GM12878 (cell line): ENCODE results near the gene AP1S3. TPM values are rescaled to one million over a fixed set of nuclear protein-coding genes. Genes with fewer than 3 reads are reported as not detected.

Source experiments
- ATAC-seq: fragments of 200-7000 bp; cut with Tn5 transposase; 3 replicates; pipeline ENCODE4 v1.9.1; 2020; ENCODE audit warnings: mild to moderate bottlenecking, moderate library complexity
- BruUV-seq: library from RNA; stranded (reverse); fragments of 400-500 nt; replicated peaks from 2 replicates; lab custom pipeline; 2021; lab: Mats Ljungman, UMichigan
- CTCF ChIA-PET: fragments of 300-600 bp; sonication (Branson Sonifier 250); formaldehyde crosslinking; extraction: SDS; loops from one replicate; lab custom pipeline; 2021; ENCODE audit warnings: inconsistent platforms; lab: Yijun Ruan, JAX
- POLR2A ChIA-PET: fragments of 350-600 bp; formaldehyde crosslinking; extraction: SDS; loops from one replicate; lab custom pipeline; 2021; ENCODE audit warnings: inconsistent platforms; lab: Charles Lee
- RAD21 ChIA-PET: fragments of 300-600 bp; sonication (Branson Sonifier 250); formaldehyde crosslinking; loops from one replicate; lab custom pipeline; 2023; ENCODE audit warnings: antibody characterized with exemption; ENCODE audit not compliant: unreplicated experiment; lab: Charles Lee
- SMC1A ChIA-PET: fragments of 300-600 bp; sonication (Branson Sonifier 250); formaldehyde crosslinking; loops from one replicate; lab custom pipeline; 2023; ENCODE audit not compliant: unreplicated experiment, uncharacterized antibody; lab: Charles Lee
- DNase-seq: peaks from one replicate; pipeline ENCODE4 v3.0.0-alpha.2; 2011; ENCODE audit warnings: low read depth, low spot score
- FAIRE-seq: peaks from 3 replicates; lab custom pipeline; 2011; peaks lifted over from hg19 to GRCh38; lab: Jason Lieb, UNC
- H2AFZ ChIP-seq: 2 replicates; pipeline ENCODE4 v1.6.0; 2011; ENCODE audit warnings: low read depth, low read length, control low read depth; ENCODE audit not compliant: control insufficient read depth
- H3K27ac ChIP-seq: 2 replicates; pipeline ENCODE4 v1.5.1; 2011; ENCODE audit warnings: control low read depth; ENCODE audit not compliant: control insufficient read depth, insufficient read depth
- H3K27me3 ChIP-seq, 2 experiments: replicated peaks in 1 of 2; 2 replicates each; pipeline versions ENCODE4 v1.6.0 to v1.6.1; 2011; ENCODE audit warnings: low read length in 1 of 2; ENCODE audit not compliant: control insufficient read depth in 2 of 2, insufficient read depth in 2 of 2
- H3K36me3 ChIP-seq, 2 experiments: 2 replicates each; pipeline ENCODE4 v1.5.1; 2011; ENCODE audit warnings: low read length in 1 of 2; ENCODE audit not compliant: control insufficient read depth in 2 of 2, insufficient read depth in 2 of 2
- H3K4me1 ChIP-seq: 2 replicates; pipeline ENCODE4 v1.6.1; 2011; ENCODE audit warnings: mild to moderate bottlenecking, low read length, moderate library complexity, mixed read lengths; ENCODE audit not compliant: control insufficient read depth, insufficient read depth
- H3K4me2 ChIP-seq: 2 replicates; pipeline ENCODE4 v1.6.0; 2011; ENCODE audit warnings: control low read depth; ENCODE audit not compliant: control insufficient read depth, insufficient read depth
- H3K4me3 ChIP-seq: fragments of 200-600 bp; sonication (generic); 2 replicates; pipeline ENCODE4 v1.5.1; 2016
- H3K79me2 ChIP-seq: 2 replicates; pipeline ENCODE4 v1.6.0; 2011; ENCODE audit warnings: low read length; ENCODE audit not compliant: control insufficient read depth, insufficient read depth
- H3K9ac ChIP-seq: 2 replicates; pipeline ENCODE4 v1.8.0; 2011; ENCODE audit warnings: low read length, control low read depth, mixed read lengths; ENCODE audit not compliant: control insufficient read depth, insufficient read depth
- H3K9me3 ChIP-seq: replicated peaks from 3 replicates; pipeline ENCODE4 v1.5.1; 2011; ENCODE audit warnings: mild to moderate bottlenecking, low read length; ENCODE audit not compliant: control insufficient read depth, insufficient read depth
- H4K20me1 ChIP-seq: 2 replicates; pipeline ENCODE4 v1.6.0; 2011; ENCODE audit not compliant: control insufficient read depth, insufficient read depth
- BACH1 ChIP-seq: fragments of 450-650 bp; IDR thresholded peaks from 2 replicates; pipeline ENCODE4 v1.6.1; 2017; ENCODE audit warnings: mild to moderate bottlenecking, borderline replicate concordance
- CHD4 ChIP-seq: fragments of 200-600 bp; sonication (generic); IDR thresholded peaks from 2 replicates; pipeline ENCODE4 v1.6.1; 2016; ENCODE audit warnings: mild to moderate bottlenecking
- LARP7 ChIP-seq: fragments of 450-650 bp; IDR thresholded peaks from 2 replicates; pipeline ENCODE4 v1.6.1; 2017; ENCODE audit warnings: mild to moderate bottlenecking
- POU2F2 ChIP-seq: IDR thresholded peaks from 3 replicates; pipeline ENCODE4 v1.6.1; 2011; ENCODE audit warnings: low read depth, mild to moderate bottlenecking, low read length, borderline replicate concordance
- SREBF2 ChIP-seq: IDR thresholded peaks from 2 replicates; pipeline ENCODE4 v1.6.1; 2012; ENCODE audit warnings: mild to moderate bottlenecking, low read length
- WGBS: methylation state at CpG from one replicate; pipeline ENCODE4 v1.1.6; 2016; ENCODE audit warnings: low lambda C conversion rate; ENCODE audit not compliant: insufficient replicate concordance, insufficient coverage; ENCODE audit errors: missing lambda C conversion rate; 5-methylcytosine and 5-hydroxymethylcytosine counted together
- in situ Hi-C: fragments of 300-500 bp; cut with MboI; formaldehyde crosslinking; loops from 9 replicates; pipeline ENCODE4 v1.14.3; 2018; ENCODE audit warnings: mixed read lengths
- intact Hi-C: fragments of 100-400 bp; cut with micrococcal nuclease; formaldehyde crosslinking; loops from one replicate; pipeline ENCODE4 v1.14.2; 2022; ENCODE audit not compliant: unreplicated experiment
- polyA plus RNA-seq, 11 experiments: library from polyadenylated mRNA; depleted of rRNA in 4 of 11; unstranded in 6 of 11; stranded (reverse) in 5 of 11; fragments of >200 nt; fragmentation: Nextera tagmentation in 4 of 11; fragmentation: Illumina TruSeq in 1 of 11; extraction: Ambion mirVana in 4 of 11; extraction: Trizol in 1 of 11; gene quantifications; 1 replicate in 1 of 11; 2 replicates in 10 of 11; pipeline versions ENCODE4 v1.2.1 to v1.2.3, GENCODE V29; 2011 to 2016; ENCODE audit warnings: inconsistent platforms in 2 of 11, missing spikeins in 2 of 11, low read depth in 1 of 11
- total RNA-seq, 4 experiments: library from RNA; depleted of rRNA in 3 of 4; stranded (reverse); fragments of >200 nt in 3 of 4; fragmentation: Illumina TruSeq in 1 of 4; extraction: Trizol in 1 of 4; gene quantifications; 2 replicates each; pipeline versions ENCODE4 v1.2.1 to v1.2.3, GENCODE V29; 2013 to 2021
- TF ChIP-seq, protein P1 (sequence below): fragments of 450-650 bp; formaldehyde crosslinking; IDR thresholded peaks from 2 replicates; pipeline ENCODE4 v1.5.0; 2022; ENCODE audit warnings: mild to moderate bottlenecking, missing genetic modification characterization

The AP1S3 gene
- total and polyA plus RNA-seq, 10 of the 15 experiments (the other 5 are each of a cell fraction or from before 2014, with no cell fraction given): 2.6 to 14.3 (median 9.2) TPM

GRCh38 chr2:223800908-223801307 is 36.5 kb downstream of the AP1S3 start:
- Histone ChIP-seq H3K9me3 (no peaks in the 10 kb centered on the region), H3K79me2 (peaks cover 6% of the 10 kb centered on the region), H3K4me2 (peak overlapping the region; percentile 41; the same call in 1 of the 2 replicates), H3K9ac (no peak overlapping the region), H3K27ac (no peak overlapping the region), H3K4me1 (peaks cover 29% of the 10 kb centered on the region), H2AFZ (no peak overlapping the region), H3K36me3 (no peaks in the 10 kb centered on the region), H3K4me3 (no peak overlapping the region), H3K27me3 (no peaks in the 10 kb centered on the region), H4K20me1 (no peaks in the 10 kb centered on the region)
- ChIA-PET CTCF (interaction anchor here (0.9 to 1.3 kb wide), 2 partner anchors 8 to 169 kb away, joined by 3 to 5 read pairs; no protein-coding TSS in a partner anchor), POLR2A (interaction anchor here (0.6 kb wide), 2 partner anchors 23 to 141 kb away, joined by 3 to 4 read pairs; no protein-coding TSS in a partner anchor), RAD21 (interaction anchor here (4.5 kb wide), 1 partner anchor 39 kb away, joined by 26 read pairs; no protein-coding TSS in a partner anchor), SMC1A (interaction anchor here (1.5 kb wide), 1 partner anchor 38 kb away, joined by 4 read pairs; no protein-coding TSS in a partner anchor)
- intact Hi-C loops: no loop called here
- DNase-seq: no peak
- no peak for TF ChIP-seq BACH1
- TF ChIP-seq SREBF2: no peak
- TF ChIP-seq, protein P1, sequence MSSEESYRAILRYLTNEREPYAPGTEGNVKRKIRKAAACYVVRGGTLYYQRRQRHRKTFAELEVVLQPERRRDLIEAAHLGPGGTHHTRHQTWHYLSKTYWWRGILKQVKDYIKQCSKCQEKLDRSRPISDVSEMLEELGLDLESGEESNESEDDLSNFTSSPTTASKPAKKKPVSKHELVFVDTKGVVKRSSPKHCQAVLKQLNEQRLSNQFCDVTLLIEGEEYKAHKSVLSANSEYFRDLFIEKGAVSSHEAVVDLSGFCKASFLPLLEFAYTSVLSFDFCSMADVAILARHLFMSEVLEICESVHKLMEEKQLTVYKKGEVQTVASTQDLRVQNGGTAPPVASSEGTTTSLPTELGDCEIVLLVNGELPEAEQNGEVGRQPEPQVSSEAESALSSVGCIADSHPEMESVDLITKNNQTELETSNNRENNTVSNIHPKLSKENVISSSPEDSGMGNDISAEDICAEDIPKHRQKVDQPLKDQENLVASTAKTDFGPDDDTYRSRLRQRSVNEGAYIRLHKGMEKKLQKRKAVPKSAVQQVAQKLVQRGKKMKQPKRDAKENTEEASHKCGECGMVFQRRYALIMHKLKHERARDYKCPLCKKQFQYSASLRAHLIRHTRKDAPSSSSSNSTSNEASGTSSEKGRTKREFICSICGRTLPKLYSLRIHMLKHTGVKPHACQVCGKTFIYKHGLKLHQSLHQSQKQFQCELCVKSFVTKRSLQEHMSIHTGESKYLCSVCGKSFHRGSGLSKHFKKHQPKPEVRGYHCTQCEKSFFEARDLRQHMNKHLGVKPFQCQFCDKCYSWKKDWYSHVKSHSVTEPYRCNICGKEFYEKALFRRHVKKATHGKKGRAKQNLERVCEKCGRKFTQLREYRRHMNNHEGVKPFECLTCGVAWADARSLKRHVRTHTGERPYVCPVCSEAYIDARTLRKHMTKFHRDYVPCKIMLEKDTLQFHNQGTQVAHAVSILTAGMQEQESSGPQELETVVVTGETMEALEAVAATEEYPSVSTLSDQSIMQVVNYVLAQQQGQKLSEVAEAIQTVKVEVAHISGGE (CRISPR knock-in tag): no peak
- no peak for TF ChIP-seq LARP7
- TF ChIP-seq CHD4: no peak
- TF ChIP-seq POU2F2: 0 out of 3 replicates have a peak, but pooled peaks have one; percentile 30
- in situ Hi-C loops: no loop called here
- BruUV-seq: no TSS peak
- 48% methylated on average over 4 of the region's 4 CpGs for WGBS
- ATAC-seq: no peak
- no peak for FAIRE-seq
